IPS-18a (cell line): ENCODE data around the gene HSDL1.

Experiments
- H3K27ac ChIP-seq: one replicate; pipeline ENCODE4 v1.5.1; 2013; ENCODE audit warnings: low read length
- H3K27me3 ChIP-seq: one replicate; pipeline ENCODE4 v1.6.1; 2013; ENCODE audit warnings: mild to moderate bottlenecking, low read length; ENCODE audit not compliant: control insufficient read depth, insufficient read depth
- H3K36me3 ChIP-seq: one replicate; pipeline ENCODE4 v1.6.1; 2013; ENCODE audit warnings: low read depth, low read length; ENCODE audit not compliant: control insufficient read depth
- H3K4me1 ChIP-seq: one replicate; pipeline ENCODE4 v1.6.1; 2013; ENCODE audit warnings: low read depth, low read length; ENCODE audit not compliant: control insufficient read depth
- H3K4me3 ChIP-seq: one replicate; pipeline ENCODE4 v1.5.1; 2013; ENCODE audit warnings: low read length
- H3K9ac ChIP-seq: one replicate; pipeline ENCODE4 v1.6.1; 2013; ENCODE audit warnings: mild to moderate bottlenecking, low read length, moderate library complexity
- H3K9me3 ChIP-seq: one replicate; pipeline ENCODE4 v1.6.1; 2013; ENCODE audit warnings: low read depth, low read length; ENCODE audit not compliant: control insufficient read depth

Gene HSDL1

GRCh38 chr16:84182104-84182503, 37.1 kb upstream of the HSDL1 start:
- no peak overlapping the region for H3K9ac ChIP-seq
- no peaks in the 10 kb centered on the region for H3K4me1 ChIP-seq
- peaks cover 51% of the 10 kb centered on the region for H3K36me3 ChIP-seq

GRCh38 chr16:84181144-84181915, 36.4 kb upstream of the HSDL1 start:
- Histone ChIP-seq H3K36me3 (peaks cover 51% of the 10 kb centered on the region), H3K4me3 (no peak overlapping the region), H3K9ac (no peak overlapping the region), H3K9me3 (no peaks in the 10 kb centered on the region), H3K27me3 (no peaks in the 10 kb centered on the region), H3K27ac (no peak overlapping the region), H3K4me1 (no peaks in the 10 kb centered on the region)

More at GRCh38 chr16:84182104-84182503, 37.1 kb upstream of the HSDL1 start:
- Histone ChIP-seq H3K4me3 (no peak overlapping the region), H3K27me3 (no peaks in the 10 kb centered on the region), H3K9me3 (no peaks in the 10 kb centered on the region), H3K27ac (no peak overlapping the region)

- Histone ChIP-seq H3K4me1 (no peaks in the 10 kb centered on the region), H3K36me3 (peaks cover 51% of the 10 kb centered on the region), H3K9ac (no peak overlapping the region), H3K4me3 (no peak overlapping the region), H3K9me3 (no peaks in the 10 kb centered on the region), H3K27me3 (no peaks in the 10 kb centered on the region), H3K27ac (no peak overlapping the region)
Measured at GRCh38 chr16:84180519-84181140, 35.7 kb upstream of the HSDL1 start.

GRCh38 chr16:84179612-84180320, 34.8 kb upstream of the HSDL1 start:
- H3K4me1 ChIP-seq = no peaks in the 10 kb centered on the region
- no peak overlapping the region for H3K9ac ChIP-seq
- H3K4me3 ChIP-seq = no peak overlapping the region
- no peaks in the 10 kb centered on the region for H3K9me3 ChIP-seq
- peaks cover 51% of the 10 kb centered on the region for H3K36me3 ChIP-seq
- H3K27ac ChIP-seq = no peak overlapping the region
- no peaks in the 10 kb centered on the region for H3K27me3 ChIP-seq

GRCh38 chr16:84178892-84179611, 34.1 kb upstream of the HSDL1 start:
- no peaks in the 10 kb centered on the region for H3K9me3 ChIP-seq
- no peak overlapping the region for H3K4me3 ChIP-seq
- H3K36me3 ChIP-seq = peaks cover 48% of the 10 kb centered on the region
- no peak overlapping the region for H3K9ac ChIP-seq
- no peaks in the 10 kb centered on the region for H3K27me3 ChIP-seq
- no peaks in the 10 kb centered on the region for H3K4me1 ChIP-seq
- no peak overlapping the region for H3K27ac ChIP-seq

- Histone ChIP-seq H3K4me3 (no peak overlapping the region), H3K4me1 (no peaks in the 10 kb centered on the region), H3K9me3 (no peaks in the 10 kb centered on the region), H3K27ac (no peak overlapping the region), H3K27me3 (no peaks in the 10 kb centered on the region), H3K36me3 (peaks cover 44% of the 10 kb centered on the region), H3K9ac (no peak overlapping the region)
Measured at GRCh38 chr16:84178146-84178765, 33.3 kb upstream of the HSDL1 start.

GRCh38 chr16:84177741-84178073, 32.7 kb upstream of the HSDL1 start:
- Histone ChIP-seq H3K27me3 (no peaks in the 10 kb centered on the region), H3K27ac (no peak overlapping the region), H3K36me3 (peaks cover 40% of the 10 kb centered on the region)

GRCh38 chr16:84176192-84177053, 31.4 kb upstream of the HSDL1 start:
- Histone ChIP-seq H3K9ac (no peak overlapping the region), H3K27ac (no peak overlapping the region), H3K4me3 (no peak overlapping the region), H3K36me3 (peaks cover 28% of the 10 kb centered on the region), H3K27me3 (no peaks in the 10 kb centered on the region), H3K4me1 (no peaks in the 10 kb centered on the region), H3K9me3 (no peaks in the 10 kb centered on the region)

More at GRCh38 chr16:84177741-84178073, 32.7 kb upstream of the HSDL1 start:
- no peaks in the 10 kb centered on the region for H3K4me1 ChIP-seq
- no peak overlapping the region for H3K4me3 ChIP-seq
- no peak overlapping the region for H3K9ac ChIP-seq
- no peaks in the 10 kb centered on the region for H3K9me3 ChIP-seq

GRCh38 chr16:84175350-84176081, 30.5 kb upstream of the HSDL1 start:
- no peak overlapping the region for H3K27ac ChIP-seq
- no peak overlapping the region for H3K4me3 ChIP-seq
- H3K9ac ChIP-seq = no peak overlapping the region

GRCh38 chr16:84174396-84174795, 29.4 kb upstream of the HSDL1 start:
- Histone ChIP-seq H3K27me3 (no peaks in the 10 kb centered on the region), H3K36me3 (peaks cover 17% of the 10 kb centered on the region), H3K9me3 (no peaks in the 10 kb centered on the region), H3K4me3 (no peak overlapping the region), H3K27ac (no peak overlapping the region), H3K9ac (no peak overlapping the region), H3K4me1 (no peaks in the 10 kb centered on the region)

More at GRCh38 chr16:84175350-84176081, 30.5 kb upstream of the HSDL1 start:
- Histone ChIP-seq H3K27me3 (no peaks in the 10 kb centered on the region), H3K36me3 (peaks cover 19% of the 10 kb centered on the region), H3K9me3 (no peaks in the 10 kb centered on the region), H3K4me1 (no peaks in the 10 kb centered on the region)
